HG02884 (cell line): Measurements from ENCODE around the gene JDP2.
"Not testable (repeated sequence)": the region's sequence is repeated elsewhere in the genome, so short reads cannot be mapped to it uniquely, and the experiment has no call there.

Experiments used
- ATAC-seq: cut with Tn5 transposase; IDR thresholded peaks from one replicate; pipeline ENCODE4 v1.9.1; 2021; ENCODE audit warnings: mild to moderate bottlenecking, moderate library complexity; ENCODE audit not compliant: unreplicated experiment

JDP2 gene, protein sequence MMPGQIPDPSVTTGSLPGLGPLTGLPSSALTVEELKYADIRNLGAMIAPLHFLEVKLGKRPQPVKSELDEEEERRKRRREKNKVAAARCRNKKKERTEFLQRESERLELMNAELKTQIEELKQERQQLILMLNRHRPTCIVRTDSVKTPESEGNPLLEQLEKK

DNA sequence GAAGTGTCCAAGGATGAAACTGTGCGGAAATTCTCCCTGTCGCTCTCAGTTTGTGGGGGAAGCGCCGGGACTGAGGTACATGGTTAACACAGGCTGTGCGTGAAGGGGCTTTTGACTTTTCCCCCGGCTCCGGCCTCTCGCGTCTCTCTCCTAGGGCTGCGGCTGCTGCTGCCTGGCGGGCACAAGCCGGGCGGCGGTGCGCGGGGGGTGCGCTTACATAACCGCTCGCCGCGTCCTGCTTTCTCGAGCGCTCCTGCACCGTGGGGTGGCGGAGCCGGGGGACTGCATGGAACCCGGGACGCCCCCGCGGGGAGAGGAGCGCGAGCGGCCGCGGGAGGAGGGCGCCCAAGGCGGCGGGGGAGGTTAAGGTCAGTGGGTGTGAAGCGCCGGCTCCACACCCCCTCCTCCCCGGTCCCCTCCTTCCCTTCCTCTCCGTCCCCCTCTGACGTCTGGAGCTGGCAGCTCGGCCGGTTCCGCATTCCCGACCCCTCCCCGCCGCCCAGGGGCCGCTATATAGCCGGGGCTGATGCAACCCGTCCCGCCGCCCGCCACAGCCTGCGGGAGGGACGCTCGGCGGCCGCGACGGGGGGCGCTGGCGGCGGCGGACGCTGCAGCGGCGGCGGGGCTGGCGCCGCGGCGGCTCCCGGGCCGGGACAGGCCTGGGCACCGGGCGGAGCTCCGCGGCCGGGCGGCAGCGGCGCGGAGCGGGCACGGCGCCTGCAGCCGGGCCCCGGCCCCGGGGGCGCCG is at the start of gene JDP2:
JDP2 (plus strand) TSS at position 541 of the 748 bp plus-strand sequence. CDS start 9,899 bp downstream, outside the sequence.
- ATAC-seq: no peak

DNA sequence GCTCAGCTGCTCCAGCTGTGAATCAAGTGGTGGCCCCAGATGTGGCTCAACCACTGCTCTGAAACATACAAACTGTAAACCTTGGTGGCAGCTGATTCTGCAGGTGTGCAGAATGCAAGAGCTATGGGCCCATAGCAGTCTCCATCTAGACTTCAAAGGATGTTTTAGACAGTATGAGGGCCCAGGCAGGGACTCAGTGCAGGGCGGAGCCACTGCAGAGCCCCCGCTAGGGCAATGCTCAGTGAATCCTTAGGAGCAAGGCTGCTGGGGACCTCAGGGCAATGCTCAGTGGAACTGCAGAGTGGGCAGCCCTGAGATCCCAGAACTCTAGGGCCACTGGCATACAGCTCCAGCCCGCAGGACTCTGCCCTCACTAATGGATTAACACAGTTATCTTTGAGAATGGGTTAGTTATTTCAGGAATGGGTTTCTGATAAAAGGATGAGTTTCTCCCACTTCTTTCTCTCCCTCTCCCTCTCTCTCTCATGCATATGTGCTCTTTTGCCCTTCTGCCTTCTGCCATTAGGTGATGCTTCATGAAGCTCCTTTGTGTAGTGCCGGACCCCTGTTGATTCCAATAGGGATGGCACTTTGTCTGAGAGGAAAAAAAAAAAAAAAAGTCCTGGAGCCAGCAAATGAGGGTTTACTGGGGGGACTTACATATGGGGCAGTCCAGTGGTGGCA is 48.4 kb upstream of the JDP2 start:
- ATAC-seq: no peak

DNA sequence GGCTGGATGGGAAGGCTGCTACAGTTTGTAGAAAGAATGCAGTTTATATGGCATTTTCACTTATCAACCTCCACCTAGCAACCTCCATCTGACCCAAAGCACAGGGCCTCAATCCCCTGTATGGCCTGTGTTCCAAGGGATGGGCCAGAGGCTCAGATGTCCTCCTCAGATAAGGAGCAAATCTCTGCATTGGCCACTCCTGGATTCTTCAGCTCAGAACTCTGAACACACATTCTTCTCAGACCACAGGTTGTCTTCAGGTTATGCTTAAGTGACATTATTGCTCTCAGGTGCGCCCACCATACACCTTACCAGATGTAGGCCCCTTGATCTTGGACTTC is 47.9 kb upstream of the JDP2 start:
- ATAC-seq: no peak

DNA sequence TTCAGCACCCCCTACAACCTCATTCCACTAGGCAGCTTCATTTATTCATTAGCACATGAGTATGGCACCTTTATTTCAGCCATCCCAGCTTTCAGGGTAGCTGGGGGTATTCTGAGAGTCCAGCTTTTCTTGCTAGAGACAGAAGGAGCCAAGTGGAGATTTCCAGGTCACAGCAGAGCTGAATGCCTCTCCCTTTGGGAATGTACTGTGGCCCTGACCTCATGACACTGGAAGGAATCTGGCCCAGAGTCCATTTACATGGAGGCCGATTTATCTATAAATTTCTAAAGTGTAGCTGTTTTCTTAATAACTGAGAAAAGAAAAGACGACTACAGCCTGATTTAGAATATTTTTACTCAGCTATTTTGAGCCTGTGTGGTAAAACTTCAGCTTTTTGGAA is 47.2 kb upstream of the JDP2 start:
- no peak for ATAC-seq

DNA sequence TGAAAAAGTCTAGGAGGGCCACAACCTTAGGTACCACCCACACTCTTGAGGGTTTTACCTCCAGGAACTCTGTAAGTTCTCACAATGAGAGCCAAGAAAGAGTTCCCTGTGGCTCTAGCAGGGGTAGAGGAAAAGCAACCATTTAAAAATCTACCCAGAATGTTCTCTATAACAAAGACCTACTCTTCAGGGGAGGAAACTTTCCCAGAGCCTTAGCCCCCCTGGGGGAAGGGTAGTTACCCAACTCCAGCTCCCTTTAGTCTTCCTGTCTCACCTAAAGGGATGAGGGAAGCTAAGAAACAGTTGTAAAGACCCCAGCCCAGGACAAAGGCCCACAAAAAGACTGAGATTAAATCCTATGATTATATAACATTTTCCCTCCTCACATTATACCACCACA is 46.2 kb upstream of the JDP2 start:
- ATAC-seq: no peak

DNA sequence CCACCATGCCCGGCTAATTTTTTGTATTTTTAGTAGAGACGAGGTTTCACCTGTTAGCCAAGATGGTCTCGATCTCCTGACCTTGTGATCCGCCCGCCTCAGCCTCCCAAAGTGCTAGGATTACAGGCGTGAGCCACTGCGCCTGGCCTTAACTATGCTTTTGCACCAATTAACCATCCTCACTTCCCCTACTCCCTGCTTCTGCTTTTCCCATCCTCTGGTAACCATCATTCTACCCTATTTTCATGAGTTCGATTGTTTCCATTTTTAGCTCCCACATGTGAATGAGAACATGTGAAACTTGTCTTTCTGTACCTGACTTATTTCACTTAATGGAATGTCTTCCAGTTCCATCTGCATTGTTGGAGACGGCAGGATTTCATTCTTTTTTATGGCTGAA is 44.6 kb upstream of the JDP2 start:
- not testable (repeated sequence) for ATAC-seq

DNA sequence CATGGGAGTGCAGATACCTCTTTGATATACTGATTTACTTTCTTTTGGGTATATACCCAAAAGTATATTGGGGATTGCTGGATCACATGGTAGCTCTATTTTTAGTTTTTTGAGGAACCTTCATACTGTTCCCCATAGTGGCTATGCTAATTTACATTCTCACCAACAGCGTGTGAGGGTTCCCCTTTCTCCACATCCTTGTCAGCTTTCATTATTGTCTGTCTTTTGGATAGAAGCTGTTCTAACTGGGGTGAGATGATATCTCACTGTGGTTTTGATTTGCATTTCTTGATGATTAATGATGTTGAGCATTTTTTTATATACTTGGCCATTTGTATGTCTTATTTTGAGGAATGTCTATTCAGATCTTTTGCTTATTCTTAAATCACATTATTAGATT is 44.1 kb upstream of the JDP2 start:
- ATAC-seq: no peak

DNA sequence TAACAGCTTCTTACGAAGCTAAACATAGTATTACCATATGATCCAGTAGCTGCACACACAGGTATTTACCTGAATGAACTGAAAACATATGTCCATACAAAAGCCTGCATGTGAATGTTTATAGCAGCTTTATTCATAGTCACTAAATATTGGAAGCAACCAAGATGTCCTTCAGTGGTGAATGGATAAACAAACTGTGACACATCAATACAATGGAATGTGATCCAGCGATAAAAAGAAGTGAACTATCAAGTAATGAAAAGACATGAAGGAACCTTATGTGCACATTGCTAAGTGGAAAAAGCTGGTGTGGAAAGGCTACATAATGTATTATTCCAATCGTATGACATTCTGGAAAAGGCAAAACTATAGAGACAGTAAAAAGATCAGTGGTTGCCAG is 38.1 kb upstream of the JDP2 start:
- no peak for ATAC-seq

DNA sequence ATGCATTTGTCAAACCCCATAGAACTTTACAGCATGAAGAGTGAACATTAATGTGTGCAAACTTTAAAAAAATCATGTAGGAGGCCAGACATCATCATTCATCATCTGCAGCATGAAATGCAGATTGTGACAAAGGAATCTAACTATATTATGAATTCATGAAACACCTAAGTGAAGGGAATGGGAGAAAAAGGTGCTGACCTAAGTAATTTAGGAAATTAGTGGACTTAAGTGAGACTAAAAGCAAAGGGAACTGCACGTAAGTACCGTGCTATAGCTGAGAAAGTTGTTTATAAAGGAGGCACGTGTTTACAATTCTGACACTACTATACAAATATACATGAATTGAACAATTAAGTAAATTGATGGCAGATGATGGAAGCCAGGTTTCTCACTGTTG is 37.6 kb upstream of the JDP2 start:
- no peak for ATAC-seq

DNA sequence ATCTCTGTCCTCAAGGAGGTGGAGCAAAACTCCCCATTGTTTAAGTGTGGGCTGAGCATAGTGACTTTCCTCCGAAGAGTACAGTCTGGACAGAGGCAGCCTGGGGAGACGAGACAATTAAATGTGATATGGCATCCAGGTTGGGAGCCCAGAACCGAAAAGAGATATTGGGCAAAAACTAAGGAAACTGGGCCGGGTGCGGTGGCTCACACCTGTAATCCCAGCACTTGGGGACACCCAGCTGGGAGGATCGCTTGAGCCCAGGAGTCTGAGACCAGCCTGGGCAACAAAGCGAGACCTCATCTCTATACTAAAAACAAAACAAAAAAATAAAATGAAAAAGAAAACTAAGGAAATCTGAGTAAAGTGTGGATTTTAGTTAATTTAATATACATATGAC is 35.9 kb upstream of the JDP2 start:
- ATAC-seq: no peak

DNA sequence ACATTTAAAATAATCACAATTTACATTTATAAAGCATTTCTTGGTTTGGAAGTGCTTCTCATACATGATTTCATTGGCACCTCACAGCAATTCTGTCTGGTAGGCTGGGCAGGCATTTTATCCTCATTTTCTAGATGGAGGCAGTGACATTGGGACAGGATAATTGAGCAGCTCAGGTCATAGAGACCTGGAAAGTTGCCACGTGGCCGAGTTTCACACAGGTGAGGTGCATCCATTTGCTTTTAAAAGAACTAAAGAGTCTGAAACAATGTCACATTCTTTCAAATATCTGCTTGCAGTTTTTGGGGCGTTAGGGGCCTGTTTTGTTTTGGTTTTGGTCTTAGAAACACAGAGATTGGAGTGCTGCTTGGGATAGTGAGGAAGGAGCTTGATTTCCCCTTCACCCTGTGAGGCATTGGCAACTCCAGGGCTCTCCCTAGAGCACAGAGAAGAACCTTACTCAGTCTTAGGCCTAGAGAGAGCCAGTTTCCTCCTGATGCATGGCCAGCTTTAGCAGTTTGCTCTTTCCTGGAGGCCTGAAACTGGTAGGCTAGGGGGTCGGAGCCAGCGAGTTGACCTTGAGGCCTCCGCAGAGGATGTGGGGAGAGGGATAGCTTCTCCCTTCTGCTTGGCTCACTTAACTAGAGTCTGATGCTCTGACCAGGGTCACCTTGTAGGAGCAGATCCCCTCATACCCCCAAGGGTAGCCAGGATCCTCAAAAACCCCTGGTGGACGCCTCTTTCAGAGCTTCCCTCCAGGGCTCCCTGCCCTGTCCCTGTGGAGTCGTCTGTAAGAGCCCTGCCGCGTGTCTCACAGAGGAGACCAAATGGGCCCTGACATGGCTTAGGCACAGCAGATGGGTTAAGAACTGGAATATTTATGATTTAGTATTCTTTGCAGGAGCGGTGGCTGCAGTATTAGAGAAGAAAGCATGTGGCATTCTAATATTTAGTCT is 34.9 kb upstream of the JDP2 start:
- ATAC-seq: no peak

DNA sequence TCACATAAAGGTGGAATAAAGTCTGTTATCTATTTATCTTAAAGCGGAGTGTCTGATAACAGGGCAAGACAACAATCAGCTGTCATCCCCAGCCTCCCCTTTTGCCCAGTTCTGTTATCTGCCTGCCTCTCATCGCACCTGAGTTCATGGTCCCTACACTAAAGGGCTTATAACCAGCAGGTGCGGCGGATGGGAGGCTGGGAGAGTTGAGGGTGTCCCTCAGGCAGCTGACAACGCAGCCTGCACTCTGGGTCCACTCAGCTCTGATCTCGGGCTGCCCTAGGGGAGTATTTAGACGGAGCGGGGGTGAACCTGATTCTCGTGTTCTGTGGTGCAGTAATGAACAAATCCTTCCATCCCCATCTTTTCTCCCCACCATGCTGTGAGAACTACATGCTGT is 34.0 kb upstream of the JDP2 start:
- ATAC-seq: no peak

DNA sequence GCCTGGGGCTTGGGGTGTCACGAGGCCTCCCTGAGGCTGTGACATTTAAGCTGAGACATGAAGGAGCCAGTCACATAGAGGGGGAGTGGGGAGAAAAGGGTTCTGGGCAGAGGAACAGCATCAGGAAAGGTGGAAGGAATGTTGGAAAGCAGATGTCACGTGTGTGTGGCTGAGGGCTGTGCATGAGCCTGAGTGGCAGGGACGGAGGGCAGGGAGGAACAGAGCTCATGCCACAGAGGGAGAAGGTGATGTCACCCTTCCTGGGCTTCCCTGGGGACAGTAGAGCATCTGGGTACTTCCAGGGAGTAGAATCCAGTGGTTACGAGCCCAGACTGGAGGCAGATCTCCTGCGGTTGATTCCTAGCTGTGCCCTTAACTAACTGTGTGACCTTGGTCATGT is 32.0 kb upstream of the JDP2 start:
- no peak for ATAC-seq

DNA sequence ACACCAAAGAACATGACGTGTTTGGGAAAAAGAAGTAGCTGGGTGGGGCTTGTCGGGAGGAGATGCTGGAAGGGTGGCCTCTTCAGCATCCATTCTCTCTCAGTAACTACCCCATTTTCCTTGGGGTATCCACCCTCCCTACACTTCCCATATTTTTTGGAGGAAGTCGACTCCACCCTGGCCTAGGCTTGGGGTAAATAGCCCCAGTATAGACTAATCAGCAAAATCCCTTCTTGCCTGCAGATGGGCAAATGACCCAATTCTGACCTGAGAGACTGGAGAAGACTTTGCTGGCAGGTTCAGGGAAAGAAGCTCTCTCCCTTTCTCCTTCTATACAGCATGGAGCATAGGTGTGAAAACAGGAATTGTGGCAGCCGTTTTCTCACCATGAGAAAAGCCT is 28.5 kb upstream of the JDP2 start:
- no peak for ATAC-seq

DNA sequence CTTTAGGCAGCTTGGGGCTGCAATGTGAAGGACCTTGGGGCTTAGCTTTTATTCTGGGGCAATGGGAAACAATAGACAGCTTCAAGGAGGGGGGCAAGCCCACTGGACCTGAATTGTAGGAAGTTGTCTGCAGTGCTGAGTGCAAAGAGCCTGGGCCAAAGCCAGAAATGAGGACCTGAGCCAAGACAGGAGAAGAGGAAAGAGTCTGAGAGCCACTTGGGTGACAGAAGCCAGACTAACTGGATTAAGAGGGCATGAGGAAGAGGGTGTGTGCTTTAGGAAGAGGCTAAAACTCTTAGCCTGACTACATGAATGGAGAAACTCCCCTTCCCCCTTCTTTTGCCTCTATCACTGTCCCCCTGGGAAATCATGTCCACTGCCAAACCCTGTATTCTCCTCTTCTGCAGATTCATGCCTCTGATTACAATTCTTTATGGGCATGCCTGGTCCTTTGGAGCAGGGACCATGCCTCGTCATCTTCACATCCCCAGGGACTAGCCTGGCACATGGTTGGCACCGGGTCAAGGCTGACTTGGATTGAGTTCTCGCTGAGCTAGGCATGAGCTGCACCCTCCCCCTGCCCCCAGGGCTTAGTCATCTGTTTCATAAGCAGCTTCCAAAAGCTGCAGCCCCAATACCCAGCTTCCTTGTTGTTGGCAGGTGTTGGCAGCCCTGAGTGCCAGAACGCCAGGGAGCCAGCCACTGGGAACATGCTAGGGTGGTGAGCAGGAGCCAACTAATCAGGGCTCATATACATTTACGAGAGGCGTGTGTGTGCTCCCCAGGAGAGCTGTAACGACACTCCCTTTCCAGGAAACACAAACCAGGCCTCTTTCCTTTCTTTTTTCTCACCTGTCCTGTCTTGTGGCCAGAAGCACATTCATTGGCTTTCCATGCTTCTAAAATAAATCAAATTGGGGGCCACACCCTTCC is 27.7 kb upstream of the JDP2 start:
- ATAC-seq: no peak

DNA sequence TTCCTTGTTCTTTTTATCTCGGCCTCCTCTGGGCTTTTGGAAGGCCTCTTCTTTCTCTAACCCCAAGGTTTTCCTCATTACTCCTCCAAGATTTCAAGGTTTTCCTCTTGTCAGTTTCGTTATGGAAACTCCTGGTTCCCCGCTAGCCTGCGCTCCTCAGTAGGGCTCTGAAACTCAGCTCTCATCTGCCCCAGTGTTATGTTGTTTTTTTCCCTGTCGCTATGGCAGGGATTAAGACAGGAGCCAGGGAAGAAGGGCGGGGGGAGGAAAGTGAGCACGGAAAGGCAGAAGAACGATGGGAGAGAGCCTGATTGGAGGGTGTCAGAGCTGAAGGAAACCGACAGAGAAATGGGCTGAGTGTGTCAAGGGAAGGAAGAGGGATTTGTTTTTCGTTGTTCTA is 26.5 kb upstream of the JDP2 start:
- no peak for ATAC-seq

DNA sequence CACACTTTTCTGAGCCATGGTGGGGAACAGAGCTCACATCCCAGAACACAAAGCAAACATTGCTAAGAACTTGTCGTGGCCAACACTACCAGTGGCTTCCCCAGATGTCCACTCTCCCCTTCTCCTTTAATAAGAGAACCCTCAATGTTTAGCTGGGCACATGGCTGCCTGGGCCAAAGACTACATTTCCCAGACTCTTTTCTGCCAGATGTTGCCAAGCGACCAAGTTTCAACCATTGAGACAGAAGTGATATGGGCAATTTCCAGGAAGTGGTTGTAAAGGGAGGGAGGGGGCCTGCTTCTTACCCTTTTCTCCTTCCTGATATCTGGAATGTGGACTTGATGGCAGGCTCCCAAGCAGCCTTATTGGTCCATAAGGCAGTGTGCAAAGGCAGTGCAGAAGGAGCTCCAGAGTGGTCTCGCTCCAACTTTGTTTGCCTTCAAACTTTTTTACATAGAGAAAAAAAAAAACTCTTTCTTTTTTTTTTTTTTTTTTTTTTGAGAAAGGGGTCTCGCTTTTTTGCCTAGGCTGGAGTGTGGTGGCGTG is 24.9 kb upstream of the JDP2 start:
- no peak for ATAC-seq

DNA sequence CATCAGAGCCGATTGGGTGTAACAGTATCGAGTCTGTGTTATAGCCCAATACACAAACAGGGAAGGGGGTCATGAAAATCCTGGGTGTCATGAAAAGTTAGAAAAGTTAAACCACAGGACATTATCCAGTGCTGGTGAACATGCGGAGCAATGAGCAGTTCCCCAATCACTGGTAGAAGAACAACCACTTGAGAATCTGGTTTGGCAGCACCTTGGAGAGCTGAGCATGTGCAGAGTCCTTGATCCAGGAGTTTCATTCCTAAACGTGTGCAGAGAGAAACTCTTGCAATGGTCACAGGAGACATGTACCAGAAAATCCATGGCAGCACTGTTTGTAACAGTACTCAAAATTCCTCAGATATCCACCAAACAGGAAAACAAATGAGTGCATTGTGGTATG is 23.0 kb upstream of the JDP2 start:
- no peak for ATAC-seq

DNA sequence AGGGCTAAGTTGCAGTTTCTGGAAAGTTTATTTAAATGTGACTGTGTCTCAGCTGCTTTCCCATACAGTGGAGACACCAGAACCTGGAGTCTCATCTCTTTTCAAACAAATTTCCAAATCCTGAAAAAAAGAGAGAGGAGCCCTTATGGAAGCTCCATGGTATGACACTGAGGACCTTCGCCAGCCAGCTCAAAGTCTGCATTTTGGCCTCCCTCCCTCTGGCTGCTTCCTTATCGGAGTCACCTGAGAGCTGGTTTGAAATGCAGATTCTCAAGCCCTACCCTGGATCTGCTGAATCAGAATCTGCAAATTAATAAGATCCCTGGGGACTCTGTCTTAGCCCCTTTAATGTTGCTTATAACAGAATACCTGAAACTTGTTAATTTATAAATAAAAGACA is 21.7 kb upstream of the JDP2 start:
- no peak for ATAC-seq

DNA sequence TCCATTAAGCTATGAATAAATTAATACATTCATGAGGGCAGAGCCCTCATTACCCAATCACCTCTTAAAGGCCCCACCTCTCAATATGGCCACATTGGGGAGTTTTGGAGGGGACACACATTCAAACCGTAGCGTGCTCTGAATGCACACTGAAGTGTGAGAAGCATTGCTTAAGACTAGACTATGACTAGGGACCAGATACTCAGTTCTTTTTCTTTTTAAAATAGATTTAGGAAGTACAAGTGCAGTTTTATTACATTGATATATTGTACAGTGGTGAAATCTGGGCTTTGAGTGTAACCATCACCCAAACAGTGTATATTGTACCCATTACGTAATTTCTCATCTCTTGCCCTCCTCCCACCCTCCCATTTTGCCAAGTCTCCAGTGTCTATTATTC is 21.0 kb upstream of the JDP2 start:
- no peak for ATAC-seq
